K562 (cell line): ENCODE data around the gene DENND5B. TPM values are rescaled to one million over a fixed set of nuclear protein-coding genes. Genes with fewer than 3 reads are reported as not detected.
A peak's percentile ranks its signal among the peaks of the same experiment; 100 is the strongest.

ENCODE experiments used
- ATAC-seq: fragments of 200-7000 bp; cut with Tn5 transposase; 3 replicates; pipeline ENCODE4 v1.9.1; 2020; ENCODE audit warnings: moderate library complexity
- BruUV-seq: library from RNA; stranded (reverse); fragments of 400-500 nt; replicated peaks from 2 replicates; lab custom pipeline; 2021; lab: Mats Ljungman, UMichigan
- CTCF ChIA-PET: fragments of 300-600 bp; formaldehyde crosslinking; extraction: SDS; loops from one replicate; lab custom pipeline; 2021; ENCODE audit warnings: low intra/inter-chr PET ratio; lab: Yijun Ruan, JAX
- POLR2A ChIA-PET: fragments of 300-600, 350-650 bp; sonication (Branson Sonifier 250); formaldehyde crosslinking; extraction: SDS; loops from one replicate; lab custom pipeline; 2021; ENCODE audit warnings: antibody characterized with exemption, inconsistent platforms; lab: Yijun Ruan, JAX
- DNase-seq, 4 experiments: peaks; one replicate each; pipeline versions ENCODE4 v3.0.0 to v3.0.0-alpha.2; 2011 to 2018; ENCODE audit warnings: low spot score in 3 of 4, mixed read lengths in 3 of 4; ENCODE audit errors: extremely low read depth in 1 of 4
- FAIRE-seq: peaks from 2 replicates; lab custom pipeline; 2011; peaks lifted over from hg19 to GRCh38; lab: Jason Lieb, UNC
- H2AFZ ChIP-seq: 2 replicates; pipeline ENCODE4 v1.6.0; 2011; ENCODE audit warnings: low read depth, low read length, control low read depth, inconsistent platforms
- H3K27ac ChIP-seq: fragments of 200-600 bp; 3 replicates; pipeline ENCODE4 v1.8.0; 2011; ENCODE audit warnings: low read depth, mild to moderate bottlenecking, control low read depth, inconsistent platforms, low read length, moderate library complexity, mixed read lengths; ENCODE audit errors: extremely low read depth
- H3K27me3 ChIP-seq, 2 experiments: fragments of 300-600 bp in 1 of 2; 2 replicates in 1 of 2; 3 replicates in 1 of 2; pipeline versions ENCODE4 v1.6.0 to v1.8.0; 2011; ENCODE audit warnings: inconsistent platforms in 2 of 2, low read length in 2 of 2, mild to moderate bottlenecking in 1 of 2, mixed read lengths in 1 of 2, moderate library complexity in 1 of 2; ENCODE audit not compliant: control insufficient read depth in 2 of 2, insufficient read depth in 2 of 2
- H3K36me3 ChIP-seq: fragments of 300-600 bp; 3 replicates; pipeline ENCODE4 v1.8.0; 2011; ENCODE audit warnings: mild to moderate bottlenecking, low read length, inconsistent platforms; ENCODE audit not compliant: control insufficient read depth, insufficient read depth
- H3K4me1 ChIP-seq, 2 experiments: fragments of 200-600 bp in 1 of 2; replicated peaks in 1 of 2; 2 replicates in 1 of 2; 3 replicates in 1 of 2; pipeline versions ENCODE4 v1.5.1 to v1.8.0; 2011; ENCODE audit warnings: inconsistent platforms in 2 of 2, low read length in 2 of 2, mild to moderate bottlenecking in 1 of 2, mixed read lengths in 1 of 2, moderate library complexity in 1 of 2; ENCODE audit not compliant: control insufficient read depth in 2 of 2, insufficient read depth in 2 of 2
- H3K4me2 ChIP-seq: 2 replicates; pipeline ENCODE4 v1.6.1; 2011; ENCODE audit warnings: low read length, control low read depth, inconsistent platforms, mixed read lengths; ENCODE audit not compliant: insufficient read depth
- H3K4me3 ChIP-seq: fragments of 200-600 bp; sonication (generic), shearing (Covaris generic); 2 replicates; pipeline ENCODE4 v1.5.1; 2016; ENCODE audit warnings: control low read depth, inconsistent platforms
- H3K79me2 ChIP-seq: fragments of 200-600 bp; 3 replicates; pipeline ENCODE4 v1.8.0; 2011; ENCODE audit warnings: low read length, inconsistent platforms; ENCODE audit not compliant: control insufficient read depth, insufficient read depth
- H3K9ac ChIP-seq, 2 experiments: 2 replicates each; pipeline versions ENCODE4 v1.6.0 to v1.6.1; 2011; ENCODE audit warnings: low read depth in 2 of 2, low read length in 2 of 2, control low read depth in 1 of 2, inconsistent platforms in 1 of 2, mild to moderate bottlenecking in 1 of 2, mixed read lengths in 1 of 2; ENCODE audit not compliant: insufficient read depth in 1 of 2
- H3K9me1 ChIP-seq: one replicate; pipeline ENCODE4 v1.6.0; 2011; ENCODE audit warnings: inconsistent platforms, mild to moderate bottlenecking, low read length, moderate library complexity; ENCODE audit not compliant: control insufficient read depth, insufficient read depth
- H3K9me3 ChIP-seq: replicated peaks from 2 replicates; pipeline ENCODE4 v1.5.1; 2011; ENCODE audit warnings: low read depth, low read length, inconsistent platforms; ENCODE audit not compliant: control insufficient read depth, insufficient read depth
- H4K20me1 ChIP-seq: replicated peaks from 2 replicates; pipeline ENCODE4 v1.6.1; 2011; ENCODE audit warnings: low read length, inconsistent platforms, mixed read lengths; ENCODE audit not compliant: control insufficient read depth, insufficient read depth
- ARID1B ChIP-seq: fragments of 450-650 bp; IDR thresholded peaks from 2 replicates; pipeline ENCODE4 v1.6.1; 2016; ENCODE audit warnings: antibody characterized with exemption, mild to moderate bottlenecking, inconsistent platforms
- ARNT ChIP-seq, 2 experiments: fragments of 450-650 bp; IDR thresholded peaks; 2 replicates each; pipeline ENCODE4 v1.6.1; 2016; ENCODE audit warnings: mild to moderate bottlenecking in 1 of 2
- CEBPB ChIP-seq: fragments of 450-650 bp; IDR thresholded peaks from 2 replicates; pipeline ENCODE4 v1.6.1; 2016; ENCODE audit warnings: missing genetic modification characterization, missing compliant biosample characterization
- KDM1A ChIP-seq, 2 experiments: fragments of 450-650 bp; IDR thresholded peaks; 2 replicates each; pipeline ENCODE4 v1.6.1; 2016; ENCODE audit warnings: mild to moderate bottlenecking in 2 of 2
- TEAD4 ChIP-seq, 2 experiments: sonication (generic) in 1 of 2; formaldehyde crosslinking in 1 of 2; IDR thresholded peaks; 2 replicates each; pipeline versions ENCODE4 v1.6.1 to v1.8.0; 2012 to 2022; ENCODE audit warnings: borderline replicate concordance in 1 of 2, inconsistent platforms in 1 of 2, low read length in 1 of 2, mild to moderate bottlenecking in 1 of 2, missing genetic modification reagents in 1 of 2
- ZNF146 ChIP-seq: IDR thresholded peaks from one replicate; pipeline ENCODE4 v1.6.1; 2018; ENCODE audit warnings: missing compliant biosample characterization; ENCODE audit not compliant: unreplicated experiment
- WGBS: fragments of 100-300 bp; shearing (Covaris generic); methylation state at CpG from one replicate; pipeline ENCODE4 v1.1.6; 2016; ENCODE audit warnings: low coverage, mixed read lengths; ENCODE audit not compliant: insufficient coverage; ENCODE audit errors: missing lambda C conversion rate; 5-methylcytosine and 5-hydroxymethylcytosine counted together
- in situ Hi-C: fragments of 300-500 bp; cut with MboI; formaldehyde crosslinking; loops from 4 replicates; pipeline ENCODE4 v1.15.0; 2018; ENCODE audit warnings: inconsistent platforms, mixed read lengths
- intact Hi-C: fragments of 100-400 bp; cut with micrococcal nuclease; formaldehyde crosslinking; loops from 2 replicates; pipeline ENCODE4 v1.14.2; 2022
- polyA plus RNA-seq, 8 experiments: library from polyadenylated mRNA; depleted of rRNA in 4 of 8; stranded (reverse) in 5 of 8; unstranded in 3 of 8; fragments of >200 nt; fragmentation: Nextera tagmentation in 2 of 8; fragmentation: Illumina TruSeq in 1 of 8; extraction: Ambion mirVana in 2 of 8; extraction: Trizol in 1 of 8; gene quantifications; 2 replicates each; pipeline versions ENCODE4 v1.2.1 to v1.2.3, GENCODE V29; 2011 to 2014; ENCODE audit warnings: inconsistent platforms in 1 of 8, missing spikeins in 1 of 8
- total RNA-seq, 7 experiments: library from RNA; depleted of rRNA in 6 of 7; stranded (reverse); fragments of >200 nt in 6 of 7; fragmentation: Illumina TruSeq in 2 of 7; extraction: Trizol in 2 of 7; gene quantifications; 2 replicates each; pipeline versions ENCODE4 v1.2.1 to v1.2.3, GENCODE V29; 2011 to 2021; ENCODE audit warnings: low replicate concordance in 1 of 7
- TF ChIP-seq, protein P1 (sequence below): fragments of 200-800 bp; sonication (Bioruptor generic); IDR thresholded peaks from 2 replicates; pipeline ENCODE4 v1.6.1; 2017; ENCODE audit warnings: missing genetic modification characterization, missing compliant biosample characterization
- TF ChIP-seq, protein P2 (sequence below), 2 experiments: IDR thresholded peaks in 1 of 2; conservative IDR thresholded peaks in 1 of 2; 2 replicates each; pipeline ENCODE4 v1.6.1; 2016; ENCODE audit warnings: low read depth in 2 of 2, mild to moderate bottlenecking in 1 of 2, missing compliant biosample characterization in 1 of 2, missing genetic modification characterization in 1 of 2, moderate library complexity in 1 of 2

Gene DENND5B
- total and polyA plus RNA-seq, 9 of the 15 experiments (the other 6 are each of a cell fraction or from before 2014, with no cell fraction given) = 0.99 to 6.0 (median 3.6) TPM

DNA sequence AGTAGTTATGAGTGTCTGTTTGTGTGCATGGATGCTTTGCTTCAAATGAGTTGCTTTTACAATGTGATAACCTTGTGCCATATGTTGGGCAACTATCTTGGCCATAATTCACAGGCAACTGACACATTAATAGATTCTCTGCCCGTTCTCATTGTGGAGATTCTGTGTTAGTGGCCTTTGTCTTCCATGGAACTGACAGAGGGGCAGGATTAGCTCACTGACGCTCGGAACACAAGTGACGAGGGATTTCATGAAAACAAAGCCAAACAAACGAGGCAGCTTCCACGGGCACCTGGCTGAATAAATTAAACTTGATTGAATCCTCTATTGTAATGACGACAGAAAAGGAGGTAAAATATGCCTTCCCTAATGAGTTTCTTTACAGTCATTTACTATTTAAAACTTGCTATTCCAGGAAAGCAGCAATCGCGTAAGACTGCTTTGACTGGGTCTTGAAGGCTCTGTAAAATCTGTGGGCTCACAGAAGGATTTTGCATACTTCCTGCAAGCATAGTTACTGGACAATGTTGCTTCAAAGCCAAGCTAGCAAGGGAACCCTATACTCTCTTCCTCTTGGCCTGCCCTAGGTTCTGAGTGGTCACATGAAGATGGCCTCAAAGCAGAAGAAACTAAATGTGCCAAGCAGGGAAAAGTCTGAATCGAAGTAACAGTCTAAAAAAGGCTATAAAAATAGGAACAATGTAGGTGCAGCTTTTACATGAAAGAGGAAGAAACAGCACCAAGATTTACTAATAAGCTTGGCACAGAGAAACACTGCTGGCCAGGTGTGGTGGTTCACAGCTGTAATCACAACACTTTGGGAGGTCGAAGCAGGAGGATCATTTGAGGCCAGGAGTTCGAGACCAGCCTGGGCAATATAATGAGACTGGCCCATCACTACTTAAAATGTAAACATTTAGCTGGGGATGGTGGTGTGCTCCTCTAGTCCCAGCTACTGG lies 236.9 kb downstream of the DENND5B start (continued):
- TF ChIP-seq CEBPB (tag) (no peak), ZNF146 (CRISPR knock-in tag) (no peak)

DNA sequence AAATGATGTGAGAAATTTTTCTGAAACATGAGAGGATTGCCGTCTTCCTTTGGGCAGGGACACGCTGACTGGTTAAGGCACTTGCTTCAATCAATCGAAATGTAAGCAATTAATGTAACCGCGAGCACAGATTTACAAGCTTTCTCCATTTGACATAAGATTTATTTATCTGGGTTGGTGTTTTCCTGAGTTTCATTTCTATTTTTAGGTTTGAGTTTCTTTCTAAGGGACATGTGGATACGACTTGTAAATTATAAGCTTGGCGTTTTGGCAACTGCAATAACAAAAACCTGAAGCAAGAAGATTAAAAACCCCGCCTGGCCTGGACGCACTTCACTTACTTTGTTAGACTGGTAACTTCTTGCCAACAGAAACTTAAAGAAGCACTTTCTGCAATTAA lies 244.7 kb downstream of the DENND5B start:
- no peaks in the 10 kb centered on the region for H3K9me1 ChIP-seq
- H3K4me2 ChIP-seq = no peak overlapping the region
- no peak overlapping the region for H3K9ac ChIP-seq
- BruUV-seq = no TSS peak
- no peak overlapping the region for H2AFZ ChIP-seq
- POLR2A ChIA-PET = interaction anchor here (0.9 to 1.9 kb wide), 5 partner anchors 9 to 24 kb away, joined by 3 to 6 read pairs (median 3); no protein-coding TSS in a partner anchor
- H3K4me1 ChIP-seq = no peaks in the 10 kb centered on the region
- 3% methylated on average over 9 of the region's 9 CpGs for WGBS
- CTCF ChIA-PET = no interaction called here
- in situ Hi-C loops (no loop called here), intact Hi-C loops (no loop called here)
- DNase-seq = no peak
- no peak overlapping the region for H3K4me3 ChIP-seq
- H3K36me3 ChIP-seq = no peaks in the 10 kb centered on the region
- no peaks in the 10 kb centered on the region for H3K9me3 ChIP-seq
- H3K79me2 ChIP-seq = no peaks in the 10 kb centered on the region
- TF ChIP-seq ARID1B (no peak), KDM1A (IDR thresholded peaks at IDR 0.05) (peak; percentile 84 to 89; a peak in 3 of 4 replicates), ARNT (IDR thresholded peaks at IDR 0.05) (no peak), TEAD4 (IDR thresholded peaks at IDR 0.05; ENCODE audit: low read length) (no peak), TEAD4 (CRISPR knock-in tag; IDR thresholded peaks at IDR 0.05; ENCODE audit: borderline replicate concordance) (no peak)
- TF ChIP-seq, protein P1, sequence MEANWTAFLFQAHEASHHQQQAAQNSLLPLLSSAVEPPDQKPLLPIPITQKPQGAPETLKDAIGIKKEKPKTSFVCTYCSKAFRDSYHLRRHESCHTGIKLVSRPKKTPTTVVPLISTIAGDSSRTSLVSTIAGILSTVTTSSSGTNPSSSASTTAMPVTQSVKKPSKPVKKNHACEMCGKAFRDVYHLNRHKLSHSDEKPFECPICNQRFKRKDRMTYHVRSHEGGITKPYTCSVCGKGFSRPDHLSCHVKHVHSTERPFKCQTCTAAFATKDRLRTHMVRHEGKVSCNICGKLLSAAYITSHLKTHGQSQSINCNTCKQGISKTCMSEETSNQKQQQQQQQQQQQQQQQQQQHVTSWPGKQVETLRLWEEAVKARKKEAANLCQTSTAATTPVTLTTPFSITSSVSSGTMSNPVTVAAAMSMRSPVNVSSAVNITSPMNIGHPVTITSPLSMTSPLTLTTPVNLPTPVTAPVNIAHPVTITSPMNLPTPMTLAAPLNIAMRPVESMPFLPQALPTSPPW (CRISPR knock-in tag) = no peak
- TF ChIP-seq, protein P2, sequence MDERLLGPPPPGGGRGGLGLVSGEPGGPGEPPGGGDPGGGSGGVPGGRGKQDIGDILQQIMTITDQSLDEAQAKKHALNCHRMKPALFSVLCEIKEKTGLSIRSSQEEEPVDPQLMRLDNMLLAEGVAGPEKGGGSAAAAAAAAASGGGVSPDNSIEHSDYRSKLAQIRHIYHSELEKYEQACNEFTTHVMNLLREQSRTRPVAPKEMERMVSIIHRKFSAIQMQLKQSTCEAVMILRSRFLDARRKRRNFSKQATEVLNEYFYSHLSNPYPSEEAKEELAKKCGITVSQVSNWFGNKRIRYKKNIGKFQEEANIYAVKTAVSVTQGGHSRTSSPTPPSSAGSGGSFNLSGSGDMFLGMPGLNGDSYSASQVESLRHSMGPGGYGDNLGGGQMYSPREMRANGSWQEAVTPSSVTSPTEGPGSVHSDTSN (CRISPR knock-in tag; IDR thresholded peaks at IDR 0.05; ENCODE audit: low read depth) = no peak
- TF ChIP-seq, protein P2 (tag; conservative IDR thresholded peaks at IDR 0.05; ENCODE audit: low read depth) = peak; percentile 81
- peaks cover 19 to 32% of the 10 kb centered on the region in 2 experiments for H3K27me3 ChIP-seq
- no peak overlapping the region for H3K27ac ChIP-seq
- ATAC-seq = no peak
- FAIRE-seq = no peak
- H4K20me1 ChIP-seq = no peaks in the 10 kb centered on the region
